ENCODE measurements around the gene NT5C3B.
"Not testable (repeated sequence)": the region's sequence is repeated elsewhere in the genome, so short reads cannot be mapped to it uniquely, and the experiment has no call there.

Gene NT5C3B

DNA sequence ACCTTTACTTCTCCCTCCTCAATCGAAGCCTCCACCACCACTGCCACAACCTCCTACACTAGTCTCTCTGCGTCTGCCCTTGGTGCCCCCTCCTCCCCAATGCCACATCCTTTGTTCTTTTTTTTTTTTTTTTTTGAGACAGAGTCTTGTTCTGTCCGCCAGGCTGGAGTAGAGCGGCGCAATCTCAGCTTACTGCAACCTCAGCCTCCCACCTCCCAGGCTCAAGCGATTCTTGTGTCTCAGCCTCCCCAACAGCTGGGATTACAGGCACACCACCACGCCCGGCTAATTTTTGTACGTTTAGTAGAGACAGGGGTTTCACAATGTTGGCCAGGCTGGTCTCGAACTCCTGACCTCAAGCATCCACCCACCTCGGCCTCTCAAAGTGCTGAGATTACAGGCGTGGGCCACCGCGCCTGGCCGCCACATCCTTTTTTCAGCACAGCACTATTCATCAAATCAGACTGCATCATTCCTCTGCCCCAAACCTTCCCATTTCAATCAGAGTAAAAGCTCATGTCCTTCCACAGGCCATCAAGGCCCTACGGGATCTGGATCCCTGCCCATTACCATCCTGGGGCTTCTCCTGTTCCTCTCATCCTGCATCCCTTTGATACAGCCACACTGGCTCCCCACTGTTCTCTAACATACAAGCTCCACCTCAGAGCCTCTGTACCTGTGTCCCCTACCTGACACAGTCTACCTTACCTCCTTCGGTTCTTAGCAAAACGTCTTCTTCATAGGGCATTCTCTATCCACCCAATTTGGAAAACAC, 27.2 kb upstream of the NT5C3B start:
- DNase-seq (ENCODE audit: low spot score) = no peak
- TF ChIP-seq, protein P1, sequence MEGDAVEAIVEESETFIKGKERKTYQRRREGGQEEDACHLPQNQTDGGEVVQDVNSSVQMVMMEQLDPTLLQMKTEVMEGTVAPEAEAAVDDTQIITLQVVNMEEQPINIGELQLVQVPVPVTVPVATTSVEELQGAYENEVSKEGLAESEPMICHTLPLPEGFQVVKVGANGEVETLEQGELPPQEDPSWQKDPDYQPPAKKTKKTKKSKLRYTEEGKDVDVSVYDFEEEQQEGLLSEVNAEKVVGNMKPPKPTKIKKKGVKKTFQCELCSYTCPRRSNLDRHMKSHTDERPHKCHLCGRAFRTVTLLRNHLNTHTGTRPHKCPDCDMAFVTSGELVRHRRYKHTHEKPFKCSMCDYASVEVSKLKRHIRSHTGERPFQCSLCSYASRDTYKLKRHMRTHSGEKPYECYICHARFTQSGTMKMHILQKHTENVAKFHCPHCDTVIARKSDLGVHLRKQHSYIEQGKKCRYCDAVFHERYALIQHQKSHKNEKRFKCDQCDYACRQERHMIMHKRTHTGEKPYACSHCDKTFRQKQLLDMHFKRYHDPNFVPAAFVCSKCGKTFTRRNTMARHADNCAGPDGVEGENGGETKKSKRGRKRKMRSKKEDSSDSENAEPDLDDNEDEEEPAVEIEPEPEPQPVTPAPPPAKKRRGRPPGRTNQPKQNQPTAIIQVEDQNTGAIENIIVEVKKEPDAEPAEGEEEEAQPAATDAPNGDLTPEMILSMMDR (IDR thresholded peaks at IDR 0.05; ENCODE audit: extremely low read depth, missing control alignments) = no peak

DNA sequence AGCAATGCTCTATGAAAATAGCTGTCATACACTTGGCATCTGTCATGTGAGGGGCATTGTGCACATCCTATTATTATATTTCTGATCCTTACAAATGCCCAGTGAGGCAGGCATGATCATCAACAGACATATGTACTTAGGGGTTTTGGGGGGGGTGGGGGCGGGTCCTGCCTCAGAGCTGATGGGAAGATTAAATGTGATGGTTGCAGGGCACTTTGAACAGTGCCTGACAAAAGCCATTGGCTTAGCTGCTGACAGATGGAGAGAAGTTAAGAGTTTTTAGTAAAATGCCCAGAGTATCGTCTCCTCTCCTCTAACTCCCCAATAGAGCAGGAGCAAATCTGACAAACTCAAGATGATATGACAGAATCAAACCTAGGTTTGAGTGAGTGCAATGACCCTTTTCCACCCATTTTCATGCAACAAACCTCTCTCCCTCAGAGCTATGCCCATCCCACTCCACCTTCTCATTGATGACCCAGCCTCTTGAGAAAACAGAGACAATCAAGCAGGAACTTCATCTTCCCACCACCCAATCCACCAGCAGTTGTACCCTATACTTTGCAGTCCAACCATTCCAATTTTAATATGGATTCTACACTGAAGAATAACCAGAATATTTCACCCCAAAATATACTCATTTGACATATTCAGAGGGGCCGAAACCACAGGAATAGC, 24.4 kb upstream of the NT5C3B start:
- no peak for DNase-seq (ENCODE audit: low spot score)
- TF ChIP-seq, protein P1 (IDR thresholded peaks at IDR 0.05; ENCODE audit: extremely low read depth, missing control alignments) = no peak

DNA sequence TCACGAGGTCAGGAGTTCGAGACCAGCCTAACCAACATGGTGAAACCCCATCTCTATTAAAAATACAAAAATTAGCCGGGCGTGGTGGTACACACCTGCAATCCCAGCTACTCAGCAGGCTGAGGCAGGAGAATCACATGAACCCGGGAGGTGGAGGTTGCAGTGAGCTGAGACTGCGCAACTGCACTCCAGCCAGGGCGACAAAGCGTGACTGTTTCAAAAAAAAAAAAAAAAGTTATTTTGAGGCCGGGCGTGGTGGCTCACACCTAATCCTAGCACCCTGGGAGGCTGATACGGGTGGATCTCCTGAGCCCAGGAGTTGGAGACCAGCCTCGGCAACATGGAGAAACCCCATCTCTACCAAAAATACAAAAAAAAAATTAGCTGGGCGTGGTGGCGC, 15.3 kb upstream of the NT5C3B start:
- not testable (repeated sequence) for DNase-seq (ENCODE audit: low spot score)

DNA sequence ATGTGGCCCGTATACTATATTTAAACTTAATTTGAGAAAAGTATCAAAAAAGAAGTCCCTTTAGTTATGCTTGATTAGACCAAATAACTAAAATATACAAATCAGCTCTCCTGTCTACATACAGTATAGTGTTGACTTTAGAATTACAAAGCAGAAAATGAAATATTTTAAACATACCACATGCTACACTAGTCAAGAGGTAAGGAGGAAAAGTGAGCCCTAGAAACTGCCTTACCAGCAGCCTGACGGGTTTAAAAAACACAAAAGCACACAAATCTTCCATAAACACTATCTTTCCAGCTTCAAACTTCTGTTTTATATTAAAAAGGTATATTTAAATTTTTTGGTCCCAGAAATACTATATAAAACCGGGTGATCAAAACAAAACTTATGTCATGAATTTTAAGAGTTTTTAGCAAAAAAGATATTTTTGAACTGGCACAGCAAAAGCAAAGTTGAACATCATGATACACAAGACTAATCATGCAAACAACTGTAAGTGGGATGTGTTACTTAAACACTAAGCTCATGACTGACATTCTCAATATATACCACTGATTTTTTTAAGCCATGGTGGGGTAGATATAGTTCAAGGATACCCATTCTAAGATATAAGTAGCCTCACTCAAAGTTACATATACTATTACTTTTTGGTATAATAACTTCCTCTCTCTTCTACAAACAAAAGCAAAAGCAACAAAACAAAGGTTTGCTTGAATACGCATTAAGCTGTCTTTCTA, 13.4 kb upstream of the NT5C3B start:
- TF ChIP-seq, protein P1 (IDR thresholded peaks at IDR 0.05; ENCODE audit: extremely low read depth, missing control alignments) = no peak
- DNase-seq (ENCODE audit: low spot score) = no peak

DNA sequence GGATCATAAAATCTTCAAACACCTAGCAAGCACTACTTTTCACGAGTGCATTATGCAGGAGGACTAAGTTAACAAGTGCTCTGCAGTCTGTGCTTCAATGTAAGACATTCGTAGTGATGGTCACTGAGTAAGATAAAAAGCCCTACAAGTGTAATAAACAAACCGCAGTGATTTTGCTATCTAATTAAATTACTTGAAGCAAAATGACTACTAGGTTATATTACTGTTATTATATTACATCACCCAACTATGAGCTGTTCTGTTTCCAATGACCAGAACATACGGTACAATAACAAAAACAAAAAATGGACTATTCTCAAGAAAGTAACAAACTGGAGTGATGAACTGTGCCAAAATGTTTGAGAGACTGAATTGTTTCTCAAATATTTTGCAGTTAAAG, 12.8 kb upstream of the NT5C3B start:
- DNase-seq (ENCODE audit: low spot score) = no peak
- TF ChIP-seq, protein P1 (IDR thresholded peaks at IDR 0.05; ENCODE audit: extremely low read depth, missing control alignments) = no peak

DNA sequence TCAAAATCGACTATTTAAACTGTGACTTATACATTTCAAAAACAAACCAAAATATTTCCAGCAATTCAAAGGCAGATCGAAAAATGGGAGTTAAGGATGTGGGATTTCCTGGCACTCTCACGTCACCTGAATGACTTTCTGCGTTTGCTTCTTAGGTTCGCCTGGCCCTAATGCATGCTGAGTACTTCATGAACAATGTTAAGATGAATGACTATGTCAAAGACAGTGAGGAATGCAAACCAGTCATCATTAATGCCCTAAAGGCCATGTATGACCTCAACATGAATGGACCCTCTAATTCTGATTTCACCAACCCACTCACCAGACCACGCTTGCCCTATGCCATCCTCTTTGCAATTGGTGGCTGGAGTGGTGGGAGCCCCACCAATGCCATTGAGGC, 8.9 kb upstream of the NT5C3B start:
- TF ChIP-seq, protein P1 (IDR thresholded peaks at IDR 0.05; ENCODE audit: extremely low read depth, missing control alignments) = no peak
- DNase-seq (ENCODE audit: low spot score) = no peak

DNA sequence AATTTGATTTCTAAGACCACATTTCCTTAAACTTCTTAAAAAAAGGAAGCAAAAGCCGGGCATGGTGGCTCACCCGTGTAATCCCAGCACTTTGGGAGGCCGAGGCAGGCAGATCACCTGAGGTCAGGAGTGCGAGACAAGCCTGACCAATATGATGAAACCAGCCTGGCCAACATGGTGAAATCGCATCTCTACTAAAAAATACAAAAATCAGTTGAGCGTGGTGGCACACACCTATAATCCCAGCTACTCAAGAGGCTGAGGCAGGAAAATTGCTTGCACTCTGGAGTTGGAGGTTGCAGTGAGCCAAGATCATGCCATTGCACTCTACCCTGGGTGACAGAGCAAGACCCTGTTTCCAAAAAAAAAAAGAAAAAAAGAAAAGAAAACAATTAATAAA, 4.7 kb upstream of the NT5C3B start:
- not testable (repeated sequence) for DNase-seq (ENCODE audit: low spot score)

DNA sequence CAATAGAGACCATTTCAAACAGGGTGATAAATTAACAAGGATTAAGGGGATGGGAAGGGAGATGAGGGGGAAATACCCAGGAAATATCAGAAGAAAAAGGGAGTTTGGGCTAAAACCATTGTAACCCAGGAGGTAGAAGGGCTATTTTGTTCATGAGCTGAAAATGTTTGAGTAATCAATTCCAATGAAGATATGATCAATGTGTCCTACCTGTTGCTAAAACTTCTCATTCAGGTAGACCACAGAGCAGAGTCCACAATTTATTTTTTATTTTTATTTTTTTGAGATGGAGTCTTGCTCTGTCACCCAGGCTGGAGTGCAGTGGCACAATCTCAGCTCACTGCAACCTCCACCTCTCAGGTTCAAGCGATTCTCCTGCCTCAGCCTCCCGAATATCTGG, 3.4 kb upstream of the NT5C3B start:
- DNase-seq (ENCODE audit: low spot score) = not testable (repeated sequence)
